Mesendoderm (in vitro differentiated cells): ENCODE data around the gene RTN4.

ENCODE experiments used
- DNase-seq: peaks from one replicate; pipeline ENCODE4 v3.0.0; 2013
- H2AK5ac ChIP-seq: 2 replicates; pipeline ENCODE4 v1.6.1; 2013; ENCODE audit warnings: low read length, inconsistent platforms
- H2BK120ac ChIP-seq: 2 replicates; pipeline ENCODE4 v1.6.1; 2013; ENCODE audit warnings: low read depth, mild to moderate bottlenecking, low read length, moderate library complexity, mixed read lengths
- H2BK15ac ChIP-seq: replicated peaks from 2 replicates; pipeline ENCODE4 v1.6.1; 2013; ENCODE audit warnings: low read depth, mild to moderate bottlenecking, moderate library complexity
- H2BK5ac ChIP-seq: 2 replicates; pipeline ENCODE4 v1.6.1; 2013; ENCODE audit warnings: low read length, inconsistent platforms
- H3K18ac ChIP-seq: 2 replicates; pipeline ENCODE4 v1.6.1; 2013; ENCODE audit warnings: mild to moderate bottlenecking, low read length, mixed read lengths
- H3K23ac ChIP-seq: one replicate; pipeline ENCODE4 v1.6.1; 2013; ENCODE audit warnings: low read length
- H3K27ac ChIP-seq: 2 replicates; pipeline ENCODE4 v1.5.1; 2013; ENCODE audit warnings: low read depth, mild to moderate bottlenecking, inconsistent platforms, low read length, moderate library complexity
- H3K27me3 ChIP-seq: 2 replicates; pipeline ENCODE4 v1.6.1; 2013; ENCODE audit warnings: low read length, control low read depth, mild to moderate bottlenecking, inconsistent platforms; ENCODE audit not compliant: insufficient read depth, poor library complexity
- H3K36me3 ChIP-seq: 2 replicates; pipeline ENCODE4 v1.6.1; 2013; ENCODE audit warnings: low read length, inconsistent platforms; ENCODE audit not compliant: control insufficient read depth, insufficient read depth
- H3K4ac ChIP-seq: one replicate; pipeline ENCODE4 v1.6.1; 2013; ENCODE audit warnings: low read depth, mild to moderate bottlenecking, low read length, moderate library complexity
- H3K4me1 ChIP-seq: 2 replicates; pipeline ENCODE4 v1.6.1; 2013; ENCODE audit warnings: low read depth, low read length, inconsistent platforms; ENCODE audit not compliant: control insufficient read depth
- H3K4me2 ChIP-seq: 2 replicates; pipeline ENCODE4 v1.6.1; 2013; ENCODE audit warnings: low read length
- H3K4me3 ChIP-seq: 2 replicates; pipeline ENCODE4 v1.5.1; 2013; ENCODE audit warnings: mild to moderate bottlenecking, low read length
- H3K56ac ChIP-seq: one replicate; pipeline ENCODE4 v1.6.1; 2013; ENCODE audit warnings: low read length
- H3K79me1 ChIP-seq: 2 replicates; pipeline ENCODE4 v1.6.1; 2013; ENCODE audit warnings: low read length, inconsistent platforms
- H3K79me2 ChIP-seq: 2 replicates; pipeline ENCODE4 v1.6.1; 2013; ENCODE audit warnings: mild to moderate bottlenecking, low read length; ENCODE audit not compliant: control insufficient read depth, insufficient read depth
- H3K9ac ChIP-seq: 2 replicates; pipeline ENCODE4 v1.6.1; 2013; ENCODE audit warnings: low read length, inconsistent platforms
- H4K5ac ChIP-seq: one replicate; pipeline ENCODE4 v1.6.1; 2013; ENCODE audit warnings: low read length
- H4K8ac ChIP-seq: one replicate; pipeline ENCODE4 v1.6.1; 2013; ENCODE audit warnings: low read depth, mild to moderate bottlenecking, control low read depth, low read length, moderate library complexity
- WGBS: extraction: QIAGEN DNeasy Blood & Tissue Kit; methylation state at CpG from one replicate; pipeline ENCODE4 v1.1.7; 2013; ENCODE audit warnings: low lambda C conversion rate, missing lambda C conversion rate; ENCODE audit not compliant: insufficient coverage; ENCODE audit errors: extremely low coverage; 5-methylcytosine and 5-hydroxymethylcytosine counted together

RTN4 gene

GRCh38 chr2:54965425-54965824, 84.8 kb downstream of the RTN4 start:
- Histone ChIP-seq H4K8ac (no peak overlapping the region), H2BK5ac (no peak overlapping the region), H3K4me2 (no peak overlapping the region), H3K4ac (no peak overlapping the region), H3K79me1 (peaks cover 1% of the 10 kb centered on the region), H4K5ac (no peak overlapping the region), H2BK120ac (no peak overlapping the region), H3K4me3 (no peak overlapping the region), H3K23ac (no peak overlapping the region), H3K27me3 (no peaks in the 10 kb centered on the region), H3K9ac (no peak overlapping the region), H2BK15ac (no peak overlapping the region), H3K27ac (no peak overlapping the region), H3K56ac (no peak overlapping the region), H3K36me3 (peaks cover 1% of the 10 kb centered on the region), H3K4me1 (peaks cover 12% of the 10 kb centered on the region), H3K18ac (no peak overlapping the region), H2AK5ac (no peak overlapping the region), H3K79me2 (no peaks in the 10 kb centered on the region)
- no CpG with 5 or more reads among the region's 6 CpGs for WGBS
- DNase-seq = no peak

- Histone ChIP-seq H3K9ac (no peak overlapping the region), H3K4ac (no peak overlapping the region), H3K27me3 (no peaks in the 10 kb centered on the region), H3K36me3 (no peaks in the 10 kb centered on the region), H3K23ac (no peak overlapping the region), H2BK120ac (no peak overlapping the region), H4K8ac (no peak overlapping the region), H2BK5ac (no peak overlapping the region), H3K79me2 (no peaks in the 10 kb centered on the region), H2AK5ac (no peak overlapping the region), H3K4me1 (peaks cover 10% of the 10 kb centered on the region), H3K27ac (no peak overlapping the region), H2BK15ac (no peak overlapping the region), H3K4me3 (no peak overlapping the region), H3K4me2 (no peak overlapping the region), H3K18ac (no peak overlapping the region), H4K5ac (no peak overlapping the region), H3K56ac (no peak overlapping the region), H3K79me1 (peaks cover 1% of the 10 kb centered on the region)
- no CpG with 5 or more reads among the region's 4 CpGs for WGBS
- no peak for DNase-seq
These were observed 85.4 kb downstream of the RTN4 start for GRCh38 chr2:54964816-54965215.

DNA sequence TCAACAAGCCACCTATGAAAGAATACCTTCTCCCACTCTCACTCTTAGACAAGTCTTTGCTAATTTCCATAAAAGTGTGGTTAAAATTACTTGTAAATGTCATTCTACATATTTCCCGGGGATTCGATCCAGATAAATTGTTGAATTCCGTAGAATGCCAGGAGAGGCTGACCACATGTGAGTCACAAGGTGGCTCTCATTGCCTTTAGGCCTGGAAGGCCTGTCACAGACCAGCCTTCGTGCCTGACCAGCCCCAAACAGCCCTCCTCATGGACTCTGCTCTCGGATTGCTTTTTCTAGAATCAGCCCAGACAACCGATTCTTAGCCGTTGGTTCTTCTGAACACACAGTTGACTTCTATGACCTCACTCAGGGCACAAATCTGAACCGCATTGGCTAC, 86.0 kb downstream of the RTN4 start:
- no peaks in the 10 kb centered on the region for H3K27me3 ChIP-seq
- H4K5ac ChIP-seq = no peak overlapping the region

GRCh38 chr2:54963476-54963875, 86.8 kb downstream of the RTN4 start:
- Histone ChIP-seq H3K27ac (no peak overlapping the region), H3K4me3 (no peak overlapping the region), H2AK5ac (no peak overlapping the region), H3K23ac (no peak overlapping the region), H3K56ac (no peak overlapping the region), H3K36me3 (no peaks in the 10 kb centered on the region), H3K4me2 (no peak overlapping the region), H3K79me1 (peaks cover 1% of the 10 kb centered on the region), H3K9ac (no peak overlapping the region), H3K18ac (no peak overlapping the region), H4K5ac (no peak overlapping the region), H2BK15ac (no peak overlapping the region), H3K27me3 (no peaks in the 10 kb centered on the region), H3K79me2 (no peaks in the 10 kb centered on the region), H4K8ac (no peak overlapping the region), H3K4ac (no peak overlapping the region), H3K4me1 (peaks cover 10% of the 10 kb centered on the region), H2BK5ac (no peak overlapping the region), H2BK120ac (no peak overlapping the region)
- WGBS = no CpG with 5 or more reads among the region's 2 CpGs
- no peak for DNase-seq

More for the DNA sequence above, 86.0 kb downstream of the RTN4 start:
- Histone ChIP-seq H3K23ac (no peak overlapping the region), H3K4me2 (no peak overlapping the region), H3K27ac (no peak overlapping the region), H3K4ac (no peak overlapping the region), H2BK120ac (no peak overlapping the region), H3K4me1 (peaks cover 10% of the 10 kb centered on the region), H2BK15ac (no peak overlapping the region), H3K4me3 (no peak overlapping the region), H3K79me1 (peaks cover 1% of the 10 kb centered on the region), H2AK5ac (no peak overlapping the region), H4K8ac (no peak overlapping the region), H2BK5ac (no peak overlapping the region), H3K36me3 (no peaks in the 10 kb centered on the region), H3K9ac (no peak overlapping the region), H3K79me2 (no peaks in the 10 kb centered on the region), H3K56ac (no peak overlapping the region), H3K18ac (no peak overlapping the region)
- DNase-seq = no peak
- WGBS = no CpG with 5 or more reads among the region's 8 CpGs

DNA sequence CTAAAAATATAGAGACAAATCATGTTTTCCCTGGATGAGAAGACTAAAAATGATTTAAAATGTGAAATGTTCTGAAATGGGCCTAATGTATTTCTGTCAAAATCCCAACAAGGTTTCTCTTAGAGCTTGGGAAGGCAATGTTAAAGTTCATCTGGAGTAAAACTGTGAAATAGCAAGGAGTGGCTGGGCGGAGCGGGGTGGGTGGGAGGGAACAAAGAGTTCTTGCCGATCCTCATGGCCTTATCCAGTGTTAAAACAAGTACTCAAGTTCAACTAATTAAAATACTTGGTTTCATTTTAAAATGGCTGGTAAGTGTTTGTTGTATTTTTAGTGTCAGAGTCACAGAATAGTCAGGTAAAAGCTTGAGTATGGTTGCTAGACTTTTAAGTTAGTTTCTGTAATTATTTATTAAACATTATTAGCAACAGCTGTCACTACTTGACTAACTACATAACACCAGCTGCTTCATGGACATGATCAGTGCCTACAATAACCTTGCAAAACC, 87.3 kb downstream of the RTN4 start:
- Histone ChIP-seq H3K79me2 (no peaks in the 10 kb centered on the region), H3K27ac (no peak overlapping the region), H3K18ac (no peak overlapping the region), H3K4me3 (no peak overlapping the region), H2BK120ac (no peak overlapping the region), H3K9ac (no peak overlapping the region), H3K79me1 (peaks cover 1% of the 10 kb centered on the region), H3K4ac (no peak overlapping the region), H3K27me3 (no peaks in the 10 kb centered on the region), H3K4me1 (peaks cover 10% of the 10 kb centered on the region), H3K36me3 (no peaks in the 10 kb centered on the region), H4K5ac (no peak overlapping the region), H2AK5ac (no peak overlapping the region), H3K23ac (no peak overlapping the region), H2BK5ac (no peak overlapping the region), H3K4me2 (no peak overlapping the region), H3K56ac (no peak overlapping the region), H4K8ac (no peak overlapping the region), H2BK15ac (no peak overlapping the region)
- DNase-seq = no peak
- no CpG with 5 or more reads among the region's 3 CpGs for WGBS

GRCh38 chr2:54962511-54962910, 87.7 kb downstream of the RTN4 start:
- Histone ChIP-seq H3K18ac (no peak overlapping the region), H3K9ac (no peak overlapping the region), H4K5ac (no peak overlapping the region), H3K4ac (no peak overlapping the region), H3K23ac (no peak overlapping the region), H2AK5ac (no peak overlapping the region), H3K79me1 (no peaks in the 10 kb centered on the region), H3K36me3 (no peaks in the 10 kb centered on the region), H4K8ac (no peak overlapping the region), H3K4me3 (no peak overlapping the region), H3K27ac (no peak overlapping the region), H3K27me3 (no peaks in the 10 kb centered on the region), H3K4me1 (peaks cover 6% of the 10 kb centered on the region), H3K56ac (no peak overlapping the region), H2BK5ac (no peak overlapping the region), H2BK120ac (no peak overlapping the region), H3K4me2 (no peak overlapping the region), H2BK15ac (no peak overlapping the region), H3K79me2 (no peaks in the 10 kb centered on the region)
- WGBS = no CpG with 5 or more reads among the region's 13 CpGs
- no peak for DNase-seq
